ENCODE measurements around the gene CELSR1.
"Not testable (repeated sequence)": the region's sequence is repeated elsewhere in the genome, so short reads cannot be mapped to it uniquely, and the experiment has no call there.

Gene CELSR1

DNA sequence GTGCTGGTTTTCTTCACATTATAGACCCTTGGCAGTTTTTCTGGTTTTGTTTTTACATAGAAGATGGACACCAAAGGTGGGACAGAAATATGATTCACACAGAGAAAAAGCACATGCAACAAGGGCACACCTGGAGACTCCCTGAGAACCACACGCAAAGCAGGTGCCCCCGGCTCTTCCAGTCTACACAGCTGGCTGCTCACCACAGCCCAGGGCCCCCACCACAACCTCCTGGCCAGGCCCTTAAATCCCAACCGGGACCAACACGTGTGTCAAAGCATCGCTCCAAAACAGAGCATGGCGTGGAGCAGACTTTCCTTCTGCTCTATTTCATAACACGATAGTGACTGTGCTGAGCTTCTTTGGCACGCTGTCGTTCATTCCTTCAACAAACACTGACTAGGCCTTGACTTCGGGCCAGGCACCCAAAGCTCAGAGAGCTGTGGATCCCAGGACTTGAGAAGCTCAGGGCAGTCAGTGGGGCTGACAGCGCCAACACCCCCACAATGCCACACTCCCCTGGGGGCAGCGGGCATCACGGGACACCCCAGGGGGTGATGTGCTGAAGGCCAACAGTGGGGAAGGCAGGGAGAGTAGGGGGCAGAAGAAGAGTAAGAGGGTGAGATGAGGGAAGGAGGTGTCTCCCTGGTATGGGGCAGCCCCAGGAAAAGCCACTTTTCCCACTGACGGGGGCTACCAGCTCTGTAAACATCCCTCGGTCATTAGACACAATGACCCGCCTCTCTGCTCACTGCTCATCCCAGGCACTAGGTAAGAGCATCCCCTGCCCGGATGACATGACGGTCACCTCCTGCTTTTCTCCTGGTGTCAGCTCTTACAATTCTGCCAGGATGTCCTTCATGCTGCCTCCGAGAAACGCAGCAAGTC, 26.0 kb downstream of the CELSR1 start:
- no peak for DNase-seq (ENCODE audit: low read depth in 2 of 2)

DNA sequence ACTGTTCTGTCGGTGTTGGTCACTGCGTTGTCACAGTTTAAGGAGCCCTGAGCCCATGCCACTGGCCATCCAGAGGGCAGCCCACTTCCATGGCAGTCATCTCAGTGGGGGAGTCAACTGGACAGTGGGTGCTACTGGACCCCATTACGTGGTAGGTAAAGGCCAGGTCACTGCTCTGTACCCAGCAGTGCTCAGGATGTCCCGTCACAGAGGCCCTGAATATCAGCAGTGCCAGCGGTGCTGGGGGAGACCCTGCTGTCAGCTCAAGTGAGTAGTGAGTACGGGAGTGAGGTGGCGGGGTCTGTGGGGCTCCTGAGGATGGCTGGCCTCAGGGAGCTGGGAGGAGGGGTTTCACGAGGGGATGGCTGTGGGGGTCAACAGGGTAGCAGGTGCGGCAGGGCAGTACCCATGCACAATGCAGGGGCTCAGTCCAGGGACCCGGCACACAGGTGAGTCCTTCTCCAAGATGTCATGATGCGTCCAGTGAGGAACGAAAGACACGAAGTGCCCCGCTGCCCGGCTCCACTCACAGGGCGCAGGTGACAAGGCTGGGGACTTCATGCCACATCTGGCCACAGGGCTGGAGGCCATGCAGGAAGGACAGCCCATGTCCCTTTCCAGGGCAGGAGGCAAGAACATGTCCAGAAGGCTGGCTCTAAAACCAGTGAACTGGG, 27.9 kb downstream of the CELSR1 start:
- no peak for DNase-seq (ENCODE audit: low read depth in 2 of 2)

DNA sequence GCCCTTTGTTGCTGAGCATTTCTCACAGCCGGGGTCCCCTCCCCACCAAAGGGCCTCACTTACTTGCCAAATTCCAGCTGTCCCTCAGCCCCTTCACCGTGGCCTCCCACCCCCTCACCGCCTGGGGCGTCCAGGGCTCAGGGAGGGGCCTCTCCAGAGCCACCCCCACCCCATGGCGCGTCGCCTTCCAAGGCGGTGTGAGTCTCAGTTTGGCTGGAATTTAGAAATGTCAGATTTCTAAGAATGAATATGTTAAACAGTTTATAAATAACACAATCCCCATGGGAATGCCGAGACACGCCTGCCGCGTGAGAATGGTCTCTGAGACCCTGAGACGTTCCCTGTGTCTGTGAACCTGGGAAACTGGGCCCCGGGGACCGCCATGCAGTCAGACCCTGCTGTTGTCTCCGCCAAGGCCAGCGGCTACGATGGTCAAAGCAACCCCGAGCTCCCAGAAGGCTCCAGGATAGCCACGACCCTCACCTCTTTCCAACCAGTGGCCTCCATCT, 28.9 kb downstream of the CELSR1 start:
- no peak for DNase-seq (ENCODE audit: low read depth in 2 of 2)

DNA sequence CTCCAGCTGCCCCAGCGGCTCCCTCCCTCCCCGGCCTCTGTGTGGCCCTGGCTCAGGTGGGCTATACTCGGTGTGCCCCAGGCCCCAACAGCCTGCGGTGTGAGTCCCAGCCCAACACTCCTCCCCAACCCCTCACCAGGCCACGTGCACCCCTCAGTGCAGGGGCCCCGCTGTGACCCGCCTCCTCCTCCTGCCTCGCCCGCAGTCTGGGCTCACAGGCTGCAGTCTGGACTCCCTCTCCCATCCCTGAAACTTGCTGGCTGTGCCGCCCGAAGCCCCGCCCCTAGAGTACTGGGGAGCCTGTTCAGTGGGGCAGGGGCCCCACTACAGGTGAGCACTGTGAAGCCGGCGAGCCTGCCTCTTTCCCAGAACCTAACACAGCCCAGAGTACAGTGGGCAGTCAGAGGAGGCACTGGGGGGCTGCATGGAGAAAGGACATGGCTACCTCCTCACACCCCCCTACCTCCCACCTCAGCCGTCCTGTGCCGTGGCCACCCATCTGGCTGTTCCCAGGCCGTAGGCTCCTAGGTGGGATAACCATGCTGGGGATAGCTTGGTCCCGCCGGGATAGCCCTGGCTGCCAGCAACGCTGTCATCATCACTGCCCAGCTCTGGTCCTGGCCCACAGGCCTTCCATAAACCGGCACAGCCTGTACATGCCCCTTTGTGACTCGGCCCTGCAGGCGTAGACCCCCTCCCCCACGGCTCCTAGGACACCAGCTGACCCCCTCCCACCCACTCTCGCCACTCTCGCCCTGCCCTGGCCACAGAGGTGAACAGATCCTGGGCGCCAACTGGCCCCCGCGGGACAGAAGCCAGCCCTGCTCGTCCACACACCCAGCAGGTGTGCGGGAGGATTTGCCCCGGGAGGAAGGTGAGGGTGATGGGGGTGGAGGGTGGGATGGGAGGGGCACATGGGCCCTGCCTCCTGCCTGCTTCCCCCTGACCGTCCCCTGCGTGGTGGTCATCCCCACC, 29.7 kb downstream of the CELSR1 start:
- DNase-seq (ENCODE audit: low read depth in 2 of 2) = no peak

DNA sequence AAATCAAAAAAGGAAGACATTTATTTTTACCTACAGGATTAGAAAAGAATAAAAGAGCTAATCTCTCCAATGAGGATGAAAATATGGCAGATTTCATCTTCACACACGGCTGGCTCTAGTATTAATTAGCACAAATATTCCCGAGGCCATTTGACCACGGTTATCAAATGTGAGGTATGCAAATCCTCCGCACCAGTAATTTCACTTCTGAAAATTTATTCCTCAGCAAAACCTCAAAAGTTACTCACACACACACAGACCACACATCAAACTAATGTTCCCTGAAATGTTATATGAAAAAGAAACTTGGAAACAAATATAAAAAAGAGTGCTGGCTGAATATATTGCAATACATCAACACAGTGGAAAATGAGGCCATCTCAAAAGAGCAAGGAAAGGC, 32.8 kb downstream of the CELSR1 start:
- no peak for DNase-seq (ENCODE audit: low read depth in 2 of 2)

DNA sequence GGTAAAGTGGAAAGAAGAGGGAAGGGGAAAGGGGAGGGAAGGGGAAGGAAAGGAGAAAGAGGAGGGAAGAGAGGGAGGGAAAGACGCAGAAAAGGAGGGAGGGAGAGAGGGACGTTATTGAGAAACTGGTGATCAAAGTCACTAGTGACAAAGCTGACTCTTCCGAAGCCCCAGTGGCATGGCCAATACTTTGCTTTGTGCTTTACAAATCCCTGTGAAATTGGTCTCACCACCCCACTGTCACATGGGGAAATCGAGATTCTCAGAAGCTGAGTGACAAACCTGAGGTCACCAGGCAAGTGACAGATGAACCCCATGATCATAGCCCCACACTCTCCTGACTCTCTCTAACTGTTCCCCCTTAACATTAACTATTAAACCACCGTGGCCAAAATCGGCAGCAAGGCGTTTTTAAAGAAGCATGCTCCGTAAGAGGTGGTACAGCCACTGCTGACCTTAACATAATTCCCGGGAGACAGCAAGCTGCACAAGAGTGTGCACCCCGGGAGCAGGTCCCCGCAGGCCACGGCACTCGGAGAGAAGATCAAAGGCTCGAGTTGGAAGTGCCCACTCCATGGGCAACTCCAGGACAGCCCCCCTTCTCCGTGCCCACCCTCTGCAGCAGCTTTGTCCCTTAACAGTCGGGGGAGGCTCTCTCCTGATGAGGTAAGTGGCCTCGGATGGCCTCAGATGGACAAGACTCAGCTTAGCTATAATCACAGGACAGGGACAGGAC, 34.8 kb downstream of the CELSR1 start:
- DNase-seq (ENCODE audit: low read depth in 2 of 2) = no peak

DNA sequence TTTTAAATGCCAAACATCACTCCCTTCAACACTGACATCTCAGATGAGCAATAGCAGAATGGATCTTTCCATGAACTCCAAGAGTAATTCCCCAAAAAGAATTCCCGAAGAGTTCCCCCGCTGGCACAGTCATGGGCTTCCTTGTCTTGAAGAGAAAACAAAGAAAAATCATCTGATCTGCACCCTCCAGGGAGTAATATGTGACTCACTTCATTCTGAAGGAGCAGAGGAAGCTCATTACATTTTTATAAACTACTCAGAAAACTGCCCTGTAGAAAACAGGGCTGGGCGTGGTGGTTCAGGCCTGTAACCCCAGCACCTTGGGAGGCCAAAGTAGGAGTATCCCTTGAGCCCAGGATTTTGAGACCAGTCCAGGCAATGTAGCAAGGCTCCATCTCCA, 35.7 kb downstream of the CELSR1 start:
- DNase-seq (ENCODE audit: low read depth in 2 of 2) = no peak

DNA sequence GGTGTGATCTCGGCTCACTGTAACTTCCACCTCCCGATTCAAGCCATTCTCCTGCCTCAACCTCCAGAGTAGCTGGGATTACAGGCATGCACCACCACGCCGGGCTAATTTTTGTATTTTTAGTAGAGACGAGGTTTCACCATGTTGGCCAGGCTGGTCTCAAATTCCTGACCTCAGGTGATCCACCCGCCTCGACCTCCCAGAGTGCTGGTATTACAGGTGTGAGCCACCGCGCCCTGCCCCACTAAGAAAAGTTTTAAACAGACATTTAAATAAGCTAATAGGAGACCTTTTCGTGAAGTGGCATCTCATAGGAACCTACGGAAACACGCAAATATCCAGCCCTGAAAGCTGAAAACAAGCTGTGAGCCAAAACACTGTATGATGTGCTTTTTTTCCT, 36.2 kb downstream of the CELSR1 start:
- DNase-seq (ENCODE audit: low read depth in 2 of 2) = not testable (repeated sequence)

DNA sequence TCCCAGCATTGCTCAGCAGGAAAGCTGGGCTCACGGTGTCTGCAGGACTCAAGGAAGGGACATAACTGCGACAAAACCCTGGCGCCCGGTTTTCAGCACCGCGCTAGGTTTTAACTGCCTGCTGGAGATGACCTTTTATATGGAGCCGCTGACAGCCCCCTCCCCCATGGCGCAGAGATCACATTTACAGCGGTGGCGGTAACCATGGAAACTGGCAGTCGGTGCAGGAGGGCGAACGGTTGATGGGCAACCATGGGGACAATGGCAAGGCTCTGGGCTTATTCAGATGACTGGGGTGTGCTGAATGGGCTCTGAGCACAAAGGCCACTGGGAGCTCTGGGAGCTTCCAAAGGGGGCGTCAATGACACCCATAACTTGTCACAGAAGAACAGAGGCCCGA, 37.2 kb downstream of the CELSR1 start:
- DNase-seq (ENCODE audit: low read depth in 2 of 2) = no peak

DNA sequence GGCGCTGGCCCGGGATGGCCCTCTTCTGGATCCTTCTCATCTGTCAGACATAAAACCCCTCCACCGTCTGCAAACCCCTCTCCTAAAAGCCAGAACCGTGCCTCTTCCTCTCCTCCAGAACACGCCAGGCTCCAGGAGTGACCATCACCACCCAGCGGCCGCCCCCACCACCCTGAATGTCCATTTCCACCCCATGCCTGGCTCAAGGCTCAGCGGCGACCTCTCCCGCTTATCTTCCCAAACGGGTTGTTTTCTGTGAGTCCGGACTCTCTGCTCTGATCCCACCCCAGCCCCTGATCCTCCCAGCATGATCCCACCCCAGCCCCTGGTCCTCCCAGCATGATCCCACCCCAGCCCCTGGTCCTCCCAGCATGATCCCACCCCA, 37.6 kb downstream of the CELSR1 start:
- DNase-seq (ENCODE audit: low read depth in 2 of 2) = no peak

DNA sequence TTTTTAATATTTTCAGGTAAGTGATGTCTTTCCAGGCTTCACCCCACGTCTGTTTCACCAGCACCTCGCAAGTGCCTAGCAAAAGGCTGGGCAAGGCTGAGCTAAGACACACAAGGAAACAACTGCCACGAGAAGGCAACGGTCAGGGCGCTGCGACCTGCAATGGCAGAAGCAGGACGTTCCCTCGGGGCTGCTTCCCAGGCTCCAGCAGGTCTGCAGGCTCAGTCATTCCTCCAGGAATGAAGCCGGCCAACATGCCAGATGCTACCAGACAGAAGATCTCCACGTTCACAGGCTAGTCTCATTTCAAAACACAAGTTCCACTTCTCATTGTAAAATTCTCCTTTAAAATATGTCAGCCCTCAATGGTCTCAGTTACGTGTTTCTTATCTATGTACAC, 45.5 kb downstream of the CELSR1 start:
- no peak for DNase-seq (ENCODE audit: low read depth in 2 of 2)

DNA sequence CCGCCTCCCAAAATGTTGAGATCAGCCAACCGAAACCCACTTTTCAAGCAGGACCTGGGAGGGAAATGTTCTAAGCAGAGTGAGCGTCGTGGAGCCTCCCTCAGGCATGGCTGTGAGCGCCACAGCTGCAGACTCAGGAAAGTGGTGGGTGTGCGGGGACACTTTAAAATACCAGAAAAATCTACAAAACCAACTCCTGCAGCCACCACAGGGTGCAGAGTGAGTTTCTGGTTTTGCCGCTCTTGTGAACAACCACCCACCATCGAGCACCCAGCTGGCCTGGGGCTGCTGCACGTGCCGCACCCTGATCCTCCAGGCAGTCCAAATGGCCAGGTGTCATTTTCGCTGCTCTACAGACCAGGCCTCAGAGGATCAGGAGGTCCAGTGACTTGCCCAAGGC, 46.9 kb downstream of the CELSR1 start:
- no peak for DNase-seq (ENCODE audit: low read depth in 2 of 2)

DNA sequence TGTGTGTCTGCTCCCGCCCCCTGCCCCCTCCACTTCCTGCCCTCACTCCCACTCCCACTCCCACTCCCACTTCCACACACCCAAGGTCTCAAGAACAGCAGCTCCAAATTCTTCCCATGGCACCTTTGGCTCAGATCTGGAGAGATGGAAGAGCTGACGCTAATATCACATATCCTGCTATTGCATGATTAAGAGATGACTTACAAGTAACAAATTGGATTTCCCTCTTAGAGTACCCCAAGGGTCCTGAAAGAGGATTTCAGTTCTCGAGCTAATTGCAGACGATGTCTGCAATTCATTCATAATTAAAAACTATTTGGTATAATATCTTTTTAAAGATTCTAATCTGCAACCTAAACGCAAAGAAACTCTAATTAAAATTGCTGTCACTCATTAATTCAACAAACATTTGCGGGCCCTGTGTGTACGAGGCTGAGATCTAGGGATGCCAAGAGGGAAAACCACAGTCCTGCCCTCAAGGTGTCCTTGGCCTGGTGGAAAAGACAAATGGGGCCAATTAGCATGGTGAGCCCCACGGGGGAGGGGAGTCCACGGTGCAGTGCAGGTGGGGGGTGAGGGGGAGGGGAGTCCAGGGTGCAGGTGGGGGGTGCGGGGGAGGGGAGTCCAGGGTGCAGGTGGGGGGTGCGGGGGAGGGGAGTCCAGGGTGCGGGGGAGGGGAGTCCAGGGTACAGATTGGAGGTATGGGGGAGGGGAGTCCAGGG, 50.3 kb downstream of the CELSR1 start:
- no peak for DNase-seq (ENCODE audit: low read depth in 2 of 2)

DNA sequence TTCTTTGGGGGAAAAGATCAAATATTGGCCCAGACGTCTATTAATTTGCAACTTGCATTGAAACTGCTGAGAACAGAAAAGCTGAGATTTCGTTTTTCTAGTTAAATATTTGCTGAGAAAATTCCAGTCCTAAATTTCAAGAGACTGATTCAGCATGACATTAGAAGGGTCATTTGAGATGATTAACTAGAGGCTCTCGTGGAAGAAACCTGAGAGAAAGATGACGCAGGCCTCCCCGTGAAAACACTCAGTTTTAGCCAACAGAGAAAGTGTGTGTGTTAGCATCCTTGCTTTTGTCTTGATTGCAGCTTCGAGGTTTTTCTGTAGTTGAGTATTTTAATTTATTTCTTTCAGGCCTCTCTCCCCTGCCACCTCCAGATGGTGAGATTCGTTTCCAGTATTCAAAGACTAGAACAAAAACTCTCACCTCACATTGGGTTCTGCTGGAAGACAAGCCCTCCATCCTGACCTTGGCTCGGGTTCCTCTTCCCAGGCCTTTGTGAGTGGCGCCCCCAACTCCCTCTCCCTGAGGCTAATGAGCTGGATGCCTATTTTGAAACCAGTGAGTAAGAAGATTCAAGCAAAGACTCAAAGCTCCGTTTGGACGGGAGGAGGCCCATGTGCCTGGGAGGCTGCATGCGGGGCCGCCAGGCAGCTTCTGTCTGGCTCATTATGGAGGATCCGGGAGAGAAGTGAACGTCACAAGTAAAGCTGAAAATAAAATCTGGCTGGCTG, 52.4 kb downstream of the CELSR1 start:
- DNase-seq (ENCODE audit: low read depth in 2 of 2) = no peak

DNA sequence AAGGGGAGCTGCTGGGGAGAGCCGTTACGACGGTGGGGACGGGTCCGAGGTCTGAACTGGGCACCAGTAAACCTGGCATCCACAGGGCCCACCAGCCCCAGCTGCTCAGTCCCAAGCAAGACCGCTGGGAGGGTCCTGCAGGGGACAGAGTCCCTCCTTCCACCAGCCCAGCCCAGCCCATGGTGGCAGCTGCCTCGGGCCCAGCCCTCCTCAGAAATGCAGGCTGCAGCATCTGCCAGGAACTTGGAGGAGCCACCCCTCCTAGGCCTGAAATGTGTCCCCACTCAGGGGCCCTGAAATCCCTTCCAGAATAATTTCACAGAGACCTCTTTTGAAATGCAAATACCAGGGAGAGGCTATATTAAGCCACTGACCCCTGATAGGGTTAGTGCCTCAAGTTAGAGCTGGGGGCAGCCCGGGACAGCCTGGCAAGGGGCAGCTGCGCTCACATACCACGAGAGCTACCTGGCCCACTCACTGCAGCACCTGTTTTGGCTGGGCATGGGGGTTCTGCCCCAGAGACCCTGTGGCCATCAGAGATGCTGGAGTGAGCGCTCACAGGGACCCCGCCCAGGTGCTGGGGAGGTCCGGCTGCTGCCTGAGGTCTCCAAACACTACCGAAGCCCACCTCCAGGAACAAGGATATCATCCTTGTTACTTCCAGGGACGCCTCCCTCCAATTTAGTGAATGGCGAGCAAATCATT, 53.1 kb downstream of the CELSR1 start:
- DNase-seq (ENCODE audit: low read depth in 2 of 2) = no peak

DNA sequence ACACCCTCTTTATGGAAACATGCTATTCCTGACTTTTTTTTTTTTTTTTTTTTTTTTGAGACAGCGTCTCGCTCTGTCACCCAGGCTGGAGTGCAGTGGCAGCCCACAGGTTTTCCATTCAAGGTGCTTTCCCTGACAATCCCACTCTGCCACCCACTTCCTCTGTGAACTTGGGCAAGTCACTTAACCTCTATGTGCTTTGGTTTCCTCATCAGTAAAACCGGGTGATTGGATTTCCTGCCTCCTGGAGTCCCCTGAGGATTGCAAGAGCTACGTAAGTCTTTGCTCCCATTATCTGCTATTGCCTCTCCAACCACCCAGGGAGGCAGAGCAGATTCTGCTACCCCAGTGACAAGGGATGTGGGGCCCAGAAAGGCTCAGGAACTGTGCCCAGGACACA, 54.1 kb downstream of the CELSR1 start:
- no peak for DNase-seq (ENCODE audit: low read depth in 2 of 2)

DNA sequence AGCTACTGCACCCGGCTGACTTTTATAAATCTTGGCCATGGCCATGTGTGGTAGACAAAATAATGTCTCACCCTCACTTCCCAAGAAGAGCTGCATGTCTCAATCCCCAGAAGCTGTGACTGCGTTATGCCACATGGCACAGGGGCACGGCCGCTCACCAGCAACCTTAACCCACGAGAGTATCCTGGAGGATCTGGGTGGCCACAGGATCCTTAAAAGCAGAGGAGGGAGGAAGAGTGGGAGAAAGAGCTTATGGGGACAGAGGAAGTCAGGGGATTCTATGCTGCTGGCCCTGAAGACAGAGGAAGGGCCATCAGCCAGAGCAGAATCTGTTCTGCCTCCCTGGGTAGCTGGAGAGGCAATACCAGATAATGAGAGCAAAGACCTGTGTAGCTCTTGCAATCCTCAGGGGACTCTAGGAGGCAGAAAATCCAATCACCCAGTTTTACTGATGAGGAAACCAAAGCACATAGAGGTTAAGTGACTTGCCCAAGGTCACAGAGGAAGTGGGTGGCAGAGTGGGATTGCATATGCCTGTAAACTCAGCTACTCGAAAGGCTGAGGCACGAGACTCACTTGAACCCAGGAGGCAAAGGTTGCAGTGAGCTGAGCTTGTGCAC, 55.3 kb downstream of the CELSR1 start:
- no peak for DNase-seq (ENCODE audit: low read depth in 2 of 2)

DNA sequence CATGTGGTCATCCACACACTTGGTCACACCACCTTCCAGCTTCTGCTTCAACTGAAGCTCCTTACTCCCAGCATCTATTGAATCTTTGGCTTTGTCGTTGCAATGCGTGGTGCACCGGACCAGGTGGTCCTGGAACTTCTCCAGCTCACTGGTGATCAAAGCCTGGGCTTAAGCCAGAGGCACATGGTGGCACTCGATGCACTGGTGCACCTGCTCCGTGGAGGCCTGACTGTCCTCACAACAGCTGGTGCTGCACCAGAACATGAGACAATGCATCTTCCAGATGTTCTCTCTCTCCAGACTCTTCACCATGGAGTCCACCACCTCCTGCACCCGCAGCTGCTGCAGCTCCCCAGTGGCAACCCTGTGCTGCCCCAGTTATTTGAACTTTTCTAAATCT, 56.0 kb downstream of the CELSR1 start:
- DNase-seq (ENCODE audit: low read depth in 2 of 2) = no peak

DNA sequence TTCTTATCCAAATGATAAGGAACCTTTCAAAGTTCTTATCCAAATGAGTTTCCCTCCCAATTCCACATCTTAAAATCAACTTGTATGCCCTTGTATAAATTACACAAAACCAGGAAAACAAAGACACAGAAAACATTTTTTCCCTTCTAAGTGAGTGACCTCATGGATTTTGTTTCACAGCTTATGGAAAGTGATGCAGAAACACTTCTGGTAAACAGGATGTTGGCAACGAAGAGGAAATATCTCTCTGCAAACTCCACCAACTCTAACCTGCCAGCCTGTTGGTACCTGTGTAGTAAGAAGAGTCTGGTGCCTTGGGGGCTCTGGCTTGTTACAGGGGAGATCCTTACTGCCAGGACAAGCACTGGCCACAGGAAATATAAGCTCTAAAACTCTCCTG, 57.0 kb downstream of the CELSR1 start:
- DNase-seq (ENCODE audit: low read depth in 2 of 2) = no peak

All from stimulated activated CD8-positive, alpha-beta memory T cell treated with anti-CD3 and anti-CD28 coated beads, Interleukin-7, amount 100 ng/mL, for 4 hours (primary cell).